H4 (cell line): ENCODE results near the gene BEX3. TPM values are rescaled to one million over a fixed set of nuclear protein-coding genes. Genes with fewer than 3 reads are reported as not detected.

Experiments used
- DNase-seq: peaks from one replicate; pipeline ENCODE4 v3.0.0-alpha.2; 2015; ENCODE audit warnings: low spot score
- total RNA-seq: library from RNA; depleted of rRNA; stranded (reverse); fragments of >200 nt; shearing (Covaris generic); gene quantifications from 2 replicates; pipeline ENCODE4 v1.2.3, GENCODE V29; 2014; rRNA removed

Gene BEX3
- total RNA-seq, 1 experiment from 2014 or later, result 426 TPM

- DNase-seq, result no peak
Observed at GRCh38 chrX:103423955-103424638, 47.8 kb downstream of the BEX3 start.

Other genes starting within 250 kb of the BEX3 start
- gene BEX4, start 161.4 kb upstream of the BEX3 start, total RNA-seq, result 0.27 and 0.68 TPM in 2 replicates
- gene TCEAL8, start 121.4 kb upstream of the BEX3 start, total RNA-seq, result 186 and 188 TPM in 2 replicates
- gene TCEAL5, start 99.8 kb upstream of the BEX3 start, total RNA-seq, result not detected in 2 replicates
- 17.6 and 19.2 TPM in 2 replicates for gene BEX2, start 65.5 kb upstream of the BEX3 start, total RNA-seq
- gene TCEAL7, start 46.3 kb upstream of the BEX3 start, total RNA-seq, result 8.7 and 13.1 TPM in 2 replicates
- gene TCEAL9, start 20.0 kb upstream of the BEX3 start, total RNA-seq, result 116 and 141 TPM in 2 replicates
- 0.04 TPM in 1 of 2 replicates, not detected in the other for gene RAB40A, start 143.0 kb downstream of the BEX3 start, total RNA-seq
- gene TCEAL4, start 209.0 kb downstream of the BEX3 start, total RNA-seq, result 61.2 and 67.6 TPM in 2 replicates
- gene TCEAL3, start 231.4 kb downstream of the BEX3 start, total RNA-seq, result 20.4 and 20.9 TPM in 2 replicates